GM21390 (cell line): ENCODE results near the gene INTS1.

Source experiments
- ATAC-seq: cut with Tn5 transposase; IDR thresholded peaks from one replicate; pipeline ENCODE4 v1.9.1; 2021; ENCODE audit not compliant: unreplicated experiment

INTS1 gene

GRCh38 chr7:1464694-1465093 is 39.5 kb downstream of the INTS1 start:
- ATAC-seq: no peak

- ATAC-seq: no peak
These were observed 40.4 kb downstream of the INTS1 start for GRCh38 chr7:1463676-1464223.

- ATAC-seq: no peak
These were observed 42.4 kb downstream of the INTS1 start for GRCh38 chr7:1461646-1462375.

GRCh38 chr7:1460821-1461645 is 43.2 kb downstream of the INTS1 start:
- no peak for ATAC-seq

GRCh38 chr7:1459920-1460820 is 44.0 kb downstream of the INTS1 start:
- ATAC-seq: no peak

- ATAC-seq: peak; percentile 96
These were observed 44.7 kb downstream of the INTS1 start for GRCh38 chr7:1459512-1459892.

- peak; percentile 28 for ATAC-seq
These were observed 45.3 kb downstream of the INTS1 start, which contains the start of gene MICALL2 for GRCh38 chr7:1458683-1459511. TSS of gene MICALL2 (minus strand) at chr7:1459470. CDS start at chr7:1459326, 144 bp downstream.

- no peak for ATAC-seq
These were observed 46.1 kb downstream of the INTS1 start for GRCh38 chr7:1457949-1458682.

GRCh38 chr7:1457059-1457948 is 46.9 kb downstream of the INTS1 start:
- ATAC-seq: no peak

GRCh38 chr7:1455955-1456354 is 48.2 kb downstream of the INTS1 start:
- no peak for ATAC-seq

- ATAC-seq: no peak
These were observed 48.8 kb downstream of the INTS1 start for GRCh38 chr7:1455241-1455939.

GRCh38 chr7:1454542-1454941 is 49.6 kb downstream of the INTS1 start:
- no peak for ATAC-seq

- ATAC-seq: no peak
These were observed 52.0 kb downstream of the INTS1 start for GRCh38 chr7:1452205-1452604.

GRCh38 chr7:1450987-1451386 is 53.2 kb downstream of the INTS1 start:
- ATAC-seq: no peak

- ATAC-seq: no peak
These were observed 53.8 kb downstream of the INTS1 start for GRCh38 chr7:1450431-1450830.

GRCh38 chr7:1449951-1450350 is 54.2 kb downstream of the INTS1 start:
- no peak for ATAC-seq

GRCh38 chr7:1449501-1449900 is 54.7 kb downstream of the INTS1 start:
- no peak for ATAC-seq

- no peak for ATAC-seq
These were observed 55.2 kb downstream of the INTS1 start for GRCh38 chr7:1448958-1449357.
